Loucy (cell line): Measurements from ENCODE around the gene OSBPL8.

Source experiments
- H2AFZ ChIP-seq: fragments of 200-600 bp; sonication (generic); 2 replicates; pipeline ENCODE4 v1.6.0; 2016; ENCODE audit warnings: antibody characterized with exemption, mild to moderate bottlenecking, low read length, moderate library complexity
- H3F3A ChIP-seq: fragments of 200-600 bp; 2 replicates; pipeline ENCODE4 v1.6.0; 2016; ENCODE audit warnings: antibody characterized with exemption, low read depth, mild to moderate bottlenecking
- H3K27me3 ChIP-seq: fragments of 200-600 bp; sonication (generic); 2 replicates; pipeline ENCODE4 v1.6.1; 2014; ENCODE audit warnings: low read length, mild to moderate bottlenecking; ENCODE audit not compliant: insufficient read depth, poor library complexity, severe bottlenecking
- H3K36me3 ChIP-seq: fragments of 200-600 bp; sonication (generic); 2 replicates; pipeline ENCODE4 v1.6.1; 2016; ENCODE audit warnings: low read length; ENCODE audit not compliant: insufficient read depth
- H3K4me1 ChIP-seq: fragments of 200-600 bp; sonication (generic); 2 replicates; pipeline ENCODE4 v1.5.1; 2014; ENCODE audit warnings: low read length, mild to moderate bottlenecking; ENCODE audit not compliant: insufficient read depth, poor library complexity, severe bottlenecking
- H3K4me2 ChIP-seq: fragments of 200-600 bp; sonication (generic); 2 replicates; pipeline ENCODE4 v1.6.0; 2014; ENCODE audit warnings: antibody characterized with exemption, low read length, low read depth, mild to moderate bottlenecking; ENCODE audit not compliant: poor library complexity, severe bottlenecking
- H3K4me3 ChIP-seq: fragments of 200-600 bp; sonication (generic); 2 replicates; pipeline ENCODE4 v1.5.1; 2014; ENCODE audit warnings: low read length, mild to moderate bottlenecking, mixed read lengths; ENCODE audit not compliant: poor library complexity, severe bottlenecking
- H3K79me2 ChIP-seq: fragments of 200-600 bp; sonication (generic); 2 replicates; pipeline ENCODE4 v1.6.1; 2014; ENCODE audit warnings: low read length; ENCODE audit not compliant: insufficient read depth
- H3K9ac ChIP-seq: fragments of 200-600 bp; sonication (generic); 2 replicates; pipeline ENCODE4 v1.6.0; 2014; ENCODE audit warnings: mild to moderate bottlenecking, low read depth, low read length, moderate library complexity; ENCODE audit not compliant: poor library complexity, severe bottlenecking
- H3K9me2 ChIP-seq: fragments of 200-600 bp; sonication (generic); replicated peaks from 2 replicates; pipeline ENCODE4 v1.6.1; 2016; ENCODE audit warnings: low read depth, low read length, mixed read lengths
- H3K9me3 ChIP-seq: fragments of 200-600 bp; sonication (generic); 2 replicates; pipeline ENCODE4 v1.6.1; 2014; ENCODE audit warnings: mild to moderate bottlenecking, antibody characterized with exemption, low read length, low read depth; ENCODE audit not compliant: insufficient read depth
- H4K20me1 ChIP-seq: fragments of 200-600 bp; sonication (generic); 2 replicates; pipeline ENCODE4 v1.6.0; 2014; ENCODE audit warnings: antibody characterized with exemption, low read length, mild to moderate bottlenecking; ENCODE audit not compliant: insufficient read depth, poor library complexity, severe bottlenecking
- CTCF ChIP-seq: fragments of 200-600 bp; sonication (generic); conservative IDR thresholded peaks from 2 replicates; pipeline ENCODE4 v1.5.1; 2014; ENCODE audit warnings: mild to moderate bottlenecking, antibody characterized with exemption, low read length
- EZH2phosphoT487 ChIP-seq: fragments of 200-600 bp; IDR thresholded peaks from 2 replicates; pipeline ENCODE4 v1.6.1; 2018; ENCODE audit warnings: antibody characterized with exemption, mild to moderate bottlenecking, moderate library complexity, borderline replicate concordance

OSBPL8 gene

DNA sequence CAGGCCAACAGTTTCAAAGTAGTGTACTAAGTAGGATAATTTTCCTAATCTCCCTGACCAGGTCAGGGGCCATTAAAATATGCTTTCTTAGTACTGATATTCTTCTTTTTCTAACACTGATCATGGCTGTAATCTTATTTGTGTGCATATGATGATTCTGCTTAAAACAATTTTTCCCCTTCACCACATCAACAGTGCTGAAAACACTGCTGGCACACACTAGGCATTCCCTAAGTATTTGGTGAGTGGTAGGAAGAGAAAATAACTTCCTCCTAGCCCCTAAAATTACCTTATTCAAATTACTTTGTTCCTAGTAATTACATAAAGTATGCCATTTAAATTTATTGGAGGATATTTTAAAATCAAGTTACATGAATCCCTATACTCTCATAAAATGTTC is 161.5 kb downstream of the OSBPL8 start:
- Histone ChIP-seq H3K4me3 (no peak overlapping the region), H3K9me3 (no peaks in the 10 kb centered on the region), H3K9ac (no peak overlapping the region), H3K36me3 (peaks cover 51% of the 10 kb centered on the region; the same call in 1 of the 2 replicates), H3K27me3 (no peaks in the 10 kb centered on the region), H4K20me1 (no peaks in the 10 kb centered on the region), H3K4me2 (no peak overlapping the region), H2AFZ (no peak overlapping the region), H3F3A (no peaks in the 10 kb centered on the region), H3K4me1 (no peaks in the 10 kb centered on the region), H3K79me2 (no peaks in the 10 kb centered on the region), H3K9me2 (no peaks in the 10 kb centered on the region)
- TF ChIP-seq CTCF (no peak), EZH2phosphoT487 (no peak)

- no peak for TF ChIP-seq CTCF
- TF ChIP-seq EZH2phosphoT487: no peak
Measured at GRCh38 chr12:76391461-76391860, 168.1 kb downstream of the OSBPL8 start.

DNA sequence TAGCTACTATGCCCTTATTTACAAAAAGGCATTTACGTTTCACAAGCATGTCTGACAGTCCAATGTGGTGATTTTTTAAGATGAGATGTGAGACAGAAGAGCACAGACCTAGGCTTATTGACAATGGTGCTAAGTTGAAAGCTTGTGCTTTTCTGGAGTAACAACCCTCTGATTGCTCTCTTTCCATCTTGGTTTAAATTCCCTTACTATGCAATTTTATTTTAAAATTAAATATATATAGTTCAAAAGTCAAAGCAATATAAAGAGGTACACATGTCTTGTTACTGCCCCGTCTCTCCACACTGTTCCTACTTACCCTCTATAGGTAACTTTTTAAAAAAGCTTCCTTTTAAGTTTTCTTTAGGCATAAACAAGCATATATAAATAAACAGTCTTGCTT is 172.0 kb downstream of the OSBPL8 start:
- Histone ChIP-seq H3K9me3 (no peaks in the 10 kb centered on the region), H3K9me2 (no peaks in the 10 kb centered on the region), H3K9ac (no peak overlapping the region), H3K4me2 (no peak overlapping the region), H3K4me3 (no peak overlapping the region), H3K79me2 (no peaks in the 10 kb centered on the region), H4K20me1 (no peaks in the 10 kb centered on the region), H2AFZ (no peak overlapping the region), H3F3A (no peaks in the 10 kb centered on the region), H3K4me1 (no peaks in the 10 kb centered on the region), H3K27me3 (no peaks in the 10 kb centered on the region), H3K36me3 (peaks cover 75% of the 10 kb centered on the region)
- TF ChIP-seq CTCF: no peak
- TF ChIP-seq EZH2phosphoT487: no peak

More at GRCh38 chr12:76391461-76391860, 168.1 kb downstream of the OSBPL8 start:
- Histone ChIP-seq H3F3A (no peaks in the 10 kb centered on the region), H3K4me1 (no peaks in the 10 kb centered on the region), H3K36me3 (peaks cover 63% of the 10 kb centered on the region), H3K4me3 (no peak overlapping the region), H4K20me1 (no peaks in the 10 kb centered on the region), H3K79me2 (no peaks in the 10 kb centered on the region), H3K9ac (no peak overlapping the region), H3K9me2 (no peaks in the 10 kb centered on the region), H3K27me3 (no peaks in the 10 kb centered on the region), H3K9me3 (no peaks in the 10 kb centered on the region), H2AFZ (no peak overlapping the region), H3K4me2 (no peak overlapping the region)
